Heart left ventricle (tissue), 13 donors: ENCODE data around the gene ZBTB3.

Experiments used
- POLR2A ChIP-seq, 2 donors: fragments of 450-650 bp; IDR thresholded peaks; one replicate each; pipeline ENCODE4 v1.6.1; 2017; ENCODE audit warnings: antibody characterized with exemption in 2 of 2, mild to moderate bottlenecking in 2 of 2, moderate library complexity in 2 of 2
- TF ChIP-seq, protein P1 (sequence below), 12 donors: fragments of 200-600 bp; sonication (generic) in 4 of 12; IDR thresholded peaks; one replicate each; pipeline versions ENCODE4 v1.5.0 to v1.8.0; 2018 to 2022; ENCODE audit warnings: antibody characterized with exemption in 12 of 12, mild to moderate bottlenecking in 5 of 12
- donor health status: ischemic (EF 13 %, LVEDD 7.1; RV severe dilation, severe dysfunction).
- donor health status: DM: no; HTN: yes; CAD: no.
- donor health status: DM: no; HTN: no; CAD: no.
- donor health status: ischemic (EF 25% LVEDD 6.9; RV normal size, moderate dysfunction).
- donor health status: ischemic (EF 25% LVEDD 5.7; RV mildly dilated, moderate dysfunction).
- donor health status: ischemic (EF 35%, LVEDD 5.7; RV mildly dilated, moderate dysfunction).
- donor health status: nonischemic (EF 11% LVEDD 7.7; RV severe dilation, severe dysfunction).
- donor health status: DM: yes; HTN: yes; CAD: no.
- donor health status: PGD.
- donor health status: ischemic (EF 29% LVEDD 5.4; RV normal size, mild dysfunction).
- donor health status: nonischemic (EF 23%, LVEDD 6.1; RV moderate dilation, normal function).

DNA sequence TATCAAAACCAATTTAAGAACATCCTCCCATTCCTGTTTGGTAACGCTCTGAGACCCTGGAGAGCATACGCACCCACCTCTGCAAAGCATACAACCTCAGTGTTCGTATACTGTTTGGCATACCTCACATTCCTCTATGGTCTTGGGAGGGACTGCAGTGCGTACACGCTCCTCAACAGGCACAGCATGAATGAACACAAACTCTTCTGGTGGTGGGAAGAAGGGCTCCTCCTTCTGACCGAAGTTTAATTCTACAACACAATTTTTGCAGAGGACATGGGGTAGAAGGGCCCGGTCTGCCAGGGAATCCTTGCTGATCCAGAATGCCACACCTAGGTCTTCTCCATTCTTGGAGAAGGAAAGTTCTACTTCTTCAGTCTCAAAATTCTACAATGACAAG lies 32.0 kb downstream of the ZBTB3 start:
- TF ChIP-seq, protein P1, sequence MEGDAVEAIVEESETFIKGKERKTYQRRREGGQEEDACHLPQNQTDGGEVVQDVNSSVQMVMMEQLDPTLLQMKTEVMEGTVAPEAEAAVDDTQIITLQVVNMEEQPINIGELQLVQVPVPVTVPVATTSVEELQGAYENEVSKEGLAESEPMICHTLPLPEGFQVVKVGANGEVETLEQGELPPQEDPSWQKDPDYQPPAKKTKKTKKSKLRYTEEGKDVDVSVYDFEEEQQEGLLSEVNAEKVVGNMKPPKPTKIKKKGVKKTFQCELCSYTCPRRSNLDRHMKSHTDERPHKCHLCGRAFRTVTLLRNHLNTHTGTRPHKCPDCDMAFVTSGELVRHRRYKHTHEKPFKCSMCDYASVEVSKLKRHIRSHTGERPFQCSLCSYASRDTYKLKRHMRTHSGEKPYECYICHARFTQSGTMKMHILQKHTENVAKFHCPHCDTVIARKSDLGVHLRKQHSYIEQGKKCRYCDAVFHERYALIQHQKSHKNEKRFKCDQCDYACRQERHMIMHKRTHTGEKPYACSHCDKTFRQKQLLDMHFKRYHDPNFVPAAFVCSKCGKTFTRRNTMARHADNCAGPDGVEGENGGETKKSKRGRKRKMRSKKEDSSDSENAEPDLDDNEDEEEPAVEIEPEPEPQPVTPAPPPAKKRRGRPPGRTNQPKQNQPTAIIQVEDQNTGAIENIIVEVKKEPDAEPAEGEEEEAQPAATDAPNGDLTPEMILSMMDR (IDR thresholded peaks at IDR 0.05), result no peak
- TF ChIP-seq POLR2A (IDR thresholded peaks at IDR 0.05), result no peak
